GM12872 (cell line): ENCODE measurements around the gene GARIN5B.

Experiments used
- CTCF ChIP-seq: IDR thresholded peaks from 3 replicates; pipeline ENCODE4 v1.5.1; 2011; ENCODE audit warnings: low read depth, mild to moderate bottlenecking, low read length, moderate library complexity; ENCODE audit not compliant: insufficient read depth

The GARIN5B gene

GRCh38 chr19:55311797-55312196 is 51.3 kb downstream of the GARIN5B start:
- TF ChIP-seq CTCF = no peak

GRCh38 chr19:55311397-55311796 is 51.7 kb downstream of the GARIN5B start:
- no peak for TF ChIP-seq CTCF

- TF ChIP-seq CTCF = no peak
Observed at GRCh38 chr19:55310498-55310897, 52.6 kb downstream of the GARIN5B start.

- TF ChIP-seq CTCF = no peak
Observed at GRCh38 chr19:55309448-55309847, 53.6 kb downstream of the GARIN5B start.

- TF ChIP-seq CTCF = no peak
Observed at GRCh38 chr19:55308281-55308680, 54.8 kb downstream of the GARIN5B start.

GRCh38 chr19:55306712-55307111 is 56.3 kb downstream of the GARIN5B start:
- no peak for TF ChIP-seq CTCF

- no peak for TF ChIP-seq CTCF
Observed at GRCh38 chr19:55305983-55306562, 57.0 kb downstream of the GARIN5B start.
